HPDE6-E6E7 (cell line): ENCODE data around the gene DCBLD2.

Source experiments
- DNase-seq: peaks from one replicate; pipeline ENCODE4 v3.0.0; 2011; ENCODE audit warnings: missing footprints; ENCODE audit errors: extremely low spot score

Gene DCBLD2

DNA sequence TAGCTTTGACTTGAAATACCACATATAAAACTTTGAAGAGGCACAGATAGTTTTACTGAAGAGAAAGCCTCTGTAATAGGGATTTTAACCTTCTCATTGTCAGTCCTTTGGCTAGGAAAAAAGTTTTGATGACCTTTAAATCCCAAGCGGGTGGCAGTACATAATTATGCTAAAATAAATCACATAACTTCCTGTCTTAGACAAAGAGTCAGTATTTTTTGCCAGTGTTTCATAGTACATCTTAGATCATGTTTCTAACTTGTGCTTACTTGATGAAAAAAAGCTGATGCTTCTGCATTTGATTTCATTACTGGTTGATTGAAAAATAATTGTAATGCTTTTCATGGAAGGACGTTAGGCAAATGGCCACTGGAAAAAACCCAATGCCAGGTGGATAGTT, 132.5 kb downstream of the DCBLD2 start:
- DNase-seq = no peak

GRCh38 chr3:98766924-98767323, 134.6 kb downstream of the DCBLD2 start:
- DNase-seq = no peak

GRCh38 chr3:98765721-98766120, 135.8 kb downstream of the DCBLD2 start:
- DNase-seq = no peak

- no peak for DNase-seq
These were observed 137.0 kb downstream of the DCBLD2 start for GRCh38 chr3:98764472-98764884.

- DNase-seq = no peak
These were observed 137.6 kb downstream of the DCBLD2 start for GRCh38 chr3:98763819-98764418.

GRCh38 chr3:98763076-98763475, 138.4 kb downstream of the DCBLD2 start, which contains the start of gene ST3GAL6:
TSS of gene ST3GAL6 (plus strand) at chr3:98763340. CDS start at chr3:98768441, 5,101 bp downstream.
- DNase-seq = no peak

GRCh38 chr3:98761643-98762229, 139.8 kb downstream of the DCBLD2 start:
- DNase-seq = no peak

DNA sequence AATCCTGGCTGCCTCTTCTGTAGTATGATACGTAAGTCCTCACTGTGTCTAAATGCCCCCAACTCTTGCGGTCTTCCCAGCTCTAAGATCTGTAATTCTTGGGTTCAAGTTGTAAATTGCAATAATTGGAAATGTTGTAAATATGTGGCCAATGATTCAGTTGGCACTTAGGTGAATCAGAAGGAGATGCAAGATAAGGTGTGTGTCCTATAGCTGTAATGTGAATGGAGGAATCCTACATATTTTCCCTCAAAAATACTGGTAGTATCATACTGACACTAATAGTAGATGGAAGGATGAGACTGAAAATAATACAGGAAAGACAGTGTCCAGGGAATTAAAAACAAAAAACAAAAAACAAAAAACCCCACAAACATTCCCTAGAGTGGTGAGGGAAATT, 141.9 kb downstream of the DCBLD2 start:
- DNase-seq = no peak

GRCh38 chr3:98755601-98756000, 145.9 kb downstream of the DCBLD2 start:
- DNase-seq = no peak

- no peak for DNase-seq
These were observed 147.0 kb downstream of the DCBLD2 start for GRCh38 chr3:98754483-98754882.

DNA sequence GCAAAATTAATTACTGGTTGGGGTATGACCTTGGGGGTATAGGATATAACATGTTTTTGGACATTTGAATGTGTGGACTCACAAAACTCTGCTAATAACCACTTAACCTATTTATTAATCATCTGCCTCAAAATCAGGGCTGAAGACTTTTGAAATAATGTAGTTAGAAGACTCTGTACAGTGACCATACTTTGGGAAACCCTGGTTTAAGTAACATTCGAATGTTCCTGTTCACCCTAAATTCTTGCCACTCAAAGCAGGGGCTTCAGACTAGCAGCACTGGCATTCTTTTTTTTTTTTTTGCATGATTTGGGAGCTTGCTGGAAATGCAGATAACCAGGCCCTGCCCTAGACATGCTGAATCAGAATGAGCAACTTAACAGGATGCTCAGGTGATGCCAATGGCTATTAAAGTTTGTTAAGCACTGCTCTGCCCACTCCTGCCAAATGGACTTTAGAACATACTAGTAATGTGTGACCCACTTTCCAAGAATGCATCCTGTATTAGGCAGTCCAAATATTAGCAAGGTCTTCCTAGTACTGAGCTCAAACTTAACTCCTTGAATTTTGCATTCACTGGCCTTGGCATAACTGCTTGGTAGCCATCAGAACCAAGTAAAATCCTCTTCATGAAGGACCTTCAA, 151.1 kb downstream of the DCBLD2 start:
- no peak for DNase-seq

- no peak for DNase-seq
These were observed 154.6 kb downstream of the DCBLD2 start for GRCh38 chr3:98746882-98747281.

DNA sequence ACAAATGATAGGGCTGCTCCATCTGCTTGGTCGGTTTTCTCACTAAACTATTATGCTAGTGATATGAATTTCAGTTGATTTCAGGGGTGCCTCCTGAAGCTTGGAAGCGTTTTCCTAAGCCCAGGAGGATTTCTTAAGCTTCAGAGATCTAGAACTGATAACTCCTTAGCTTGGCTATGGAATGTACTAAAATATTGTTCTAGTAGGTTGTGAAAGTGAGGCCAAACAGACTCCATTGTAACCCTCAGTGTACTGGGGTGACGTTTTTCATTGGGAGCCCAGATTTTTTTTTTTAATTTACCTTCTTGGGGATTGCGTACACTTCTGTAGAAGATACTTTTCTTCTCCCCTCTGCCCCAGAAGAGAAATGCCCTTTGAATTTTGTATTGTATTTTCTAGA, 155.4 kb downstream of the DCBLD2 start:
- no peak for DNase-seq
